Endothelial cell of umbilical vein (primary cell): ENCODE results near the gene VPS45. TPM values are rescaled to one million over a fixed set of nuclear protein-coding genes. Genes with fewer than 3 reads are reported as not detected.

Source experiments
- BruUV-seq: library from RNA; stranded (reverse); fragments of 400-500 nt; replicated peaks from 2 replicates; lab custom pipeline; 2021; lab: Mats Ljungman, UMichigan
- CTCF ChIA-PET: fragments of 300-600, 350-600 bp; sonication (Branson Sonifier 250); formaldehyde crosslinking; loops from one replicate; lab custom pipeline; 2021; ENCODE audit warnings: antibody characterized with exemption, inconsistent platforms; lab: Charles Lee
- POLR2A ChIA-PET: fragments of 300-600, 350-600 bp; sonication (Branson Sonifier 250); formaldehyde crosslinking; loops from one replicate; lab custom pipeline; 2021; ENCODE audit warnings: antibody characterized with exemption, inconsistent platforms; lab: Charles Lee
- DNase-seq: peaks from one replicate; pipeline ENCODE4 v3.0.0-alpha.2; 2011; ENCODE audit warnings: low read depth, low spot score
- FAIRE-seq: peaks from 2 replicates; lab custom pipeline; 2011; peaks lifted over from hg19 to GRCh38; lab: Jason Lieb, UNC
- H2AFZ ChIP-seq: 2 replicates; pipeline ENCODE4 v1.6.0; 2012; ENCODE audit warnings: low read depth, low read length, control low read depth, inconsistent platforms
- H3K27ac ChIP-seq: 2 replicates; pipeline ENCODE4 v1.5.1; 2011; ENCODE audit warnings: low read depth, mild to moderate bottlenecking, control low read depth, low read length, moderate library complexity; ENCODE audit not compliant: insufficient read depth
- H3K27me3 ChIP-seq, 2 experiments: 2 replicates each; pipeline versions ENCODE4 v1.6.0 to v1.6.1; 2011; ENCODE audit warnings: low read length in 2 of 2, mixed read lengths in 1 of 2; ENCODE audit not compliant: control insufficient read depth in 2 of 2, insufficient read depth in 2 of 2
- H3K36me3 ChIP-seq, 2 experiments: 2 replicates in 1 of 2; 3 replicates in 1 of 2; pipeline ENCODE4 v1.5.1; 2011; ENCODE audit warnings: low read length in 2 of 2, mild to moderate bottlenecking in 1 of 2, moderate library complexity in 1 of 2; ENCODE audit not compliant: control insufficient read depth in 2 of 2, insufficient read depth in 2 of 2; ENCODE audit errors: extremely low read depth in 1 of 2
- H3K4me1 ChIP-seq: 3 replicates; pipeline ENCODE4 v1.5.1; 2011; ENCODE audit warnings: mild to moderate bottlenecking, low read length; ENCODE audit not compliant: control insufficient read depth, insufficient read depth; ENCODE audit errors: extremely low read depth
- H3K4me2 ChIP-seq: 2 replicates; pipeline ENCODE4 v1.6.1; 2011; ENCODE audit warnings: low read length, control low read depth, mixed read lengths; ENCODE audit not compliant: insufficient read depth
- H3K4me3 ChIP-seq, 3 experiments: fragments of 200-600 bp in 1 of 3; sonication (generic), shearing (Covaris generic) in 1 of 3; replicated peaks in 1 of 3; 2 replicates each; pipeline ENCODE4 v1.5.1; 2011 to 2016; ENCODE audit warnings: control low read depth in 3 of 3, low read length in 3 of 3, mild to moderate bottlenecking in 2 of 3, inconsistent platforms in 1 of 3, low read depth in 1 of 3, moderate library complexity in 1 of 3; ENCODE audit not compliant: insufficient read depth in 1 of 3
- H3K79me2 ChIP-seq: 2 replicates; pipeline ENCODE4 v1.6.0; 2012; ENCODE audit warnings: low read length, inconsistent platforms; ENCODE audit not compliant: control insufficient read depth, insufficient read depth
- H3K9ac ChIP-seq: replicated peaks from 2 replicates; pipeline ENCODE3; 2011; ENCODE audit warnings: low read length, control low read depth; ENCODE audit not compliant: insufficient read depth; ENCODE audit errors: extremely low read depth
- H3K9me1 ChIP-seq: replicated peaks from 3 replicates; pipeline ENCODE4 v1.6.0; 2011; ENCODE audit warnings: mild to moderate bottlenecking, low read length; ENCODE audit not compliant: control insufficient read depth, insufficient read depth; ENCODE audit errors: extremely low read depth
- H3K9me3 ChIP-seq: replicated peaks from 2 replicates; pipeline ENCODE4 v1.5.1; 2012; ENCODE audit warnings: low read length, inconsistent platforms; ENCODE audit not compliant: control insufficient read depth, insufficient read depth
- H4K20me1 ChIP-seq: replicated peaks from 2 replicates; pipeline ENCODE3; 2011; ENCODE audit warnings: mild to moderate bottlenecking, low read length; ENCODE audit not compliant: control insufficient read depth, insufficient read depth; ENCODE audit errors: extremely low read depth
- CTCF ChIP-seq, 2 donors: IDR thresholded peaks; 1 replicate in 1 of 2; 2 replicates in 1 of 2; pipeline ENCODE4 v1.5.1; 2011; ENCODE audit warnings: low read length in 2 of 2, mild to moderate bottlenecking in 2 of 2, moderate library complexity in 2 of 2, control low read depth in 1 of 2, inconsistent platforms in 1 of 2, low read depth in 1 of 2; ENCODE audit not compliant: insufficient read depth in 1 of 2; ENCODE audit errors: extremely low read depth in 1 of 2
- EZH2 ChIP-seq: IDR thresholded peaks from 2 replicates; pipeline ENCODE4 v1.6.1; 2012; ENCODE audit warnings: borderline replicate concordance, low read depth, mild to moderate bottlenecking, moderate library complexity, low read length, inconsistent platforms; ENCODE audit not compliant: severe bottlenecking
- GATA2 ChIP-seq: IDR thresholded peaks from 2 replicates; pipeline ENCODE4 v1.7.0; 2011; ENCODE audit warnings: low read depth, mild to moderate bottlenecking, moderate library complexity, mixed read lengths, low read length; ENCODE audit not compliant: insufficient read length, insufficient read depth
- MYC ChIP-seq: IDR thresholded peaks from one replicate; pipeline ENCODE4 v1.6.1; 2011; ENCODE audit warnings: mild to moderate bottlenecking, low read depth, low read length
- POLR2A ChIP-seq: IDR thresholded peaks from 2 replicates; pipeline ENCODE4 v1.6.1; 2012; ENCODE audit warnings: low read depth, mild to moderate bottlenecking, control low read depth, low read length
- POLR2AphosphoS5 ChIP-seq: IDR thresholded peaks from 2 replicates; pipeline ENCODE4 v1.6.1; 2012; ENCODE audit warnings: low read depth, mild to moderate bottlenecking, control low read depth, low read length, moderate library complexity; ENCODE audit not compliant: insufficient read depth
- dilution Hi-C: fragments of 300-500 bp; cut with MboI; formaldehyde crosslinking; loops from one replicate; pipeline ENCODE4 v1.15.0; 2019; ENCODE audit warnings: low sequenced_read_pairs; ENCODE audit not compliant: extremely low pct_ligation_motif_present
- intact Hi-C: fragments of 100-400 bp; cut with micrococcal nuclease; formaldehyde crosslinking; loops from one replicate; pipeline ENCODE4 v1.10.0; 2022
- polyA plus RNA-seq, 4 experiments: library from polyadenylated mRNA; depleted of rRNA in 3 of 4; stranded (reverse) in 3 of 4; unstranded in 1 of 4; fragments of >200 nt; gene quantifications; 2 replicates each; pipeline versions ENCODE4 v1.2.1 to v1.2.3, GENCODE V29; 2011 to 2012; ENCODE audit warnings: missing spikeins in 1 of 4
- total RNA-seq: library from RNA; stranded (reverse); gene quantifications from 2 replicates; pipeline ENCODE4 v1.2.3, GENCODE V29; 2021

Gene VPS45
- total and polyA plus RNA-seq, 2 donors (not counting 3 experiments of a cell fraction or from before 2014, with no cell fraction given): 24.8 to 43.7 TPM

- POLR2A ChIA-PET: no interaction called here
- H3K9me3 ChIP-seq: no peaks in the 10 kb centered on the region
- no peaks in the 10 kb centered on the region for H3K27me3 ChIP-seq
- intact Hi-C loops (no loop called here), dilution Hi-C loops (no loop called here)
- no peak overlapping the region for H2AFZ ChIP-seq
- no peaks in the 10 kb centered on the region for H3K79me2 ChIP-seq
- no TSS peak for BruUV-seq
- H3K9me1 ChIP-seq: no peaks in the 10 kb centered on the region
- TF ChIP-seq MYC (no peak), CTCF (IDR thresholded peaks at IDR 0.05; ENCODE audit: extremely low read depth in 1 of 2, insufficient read depth in 1 of 2, low read depth in 1 of 2, low read length in 2 of 2) (no peak), GATA2 (no peak), POLR2AphosphoS5 (no peak), EZH2 (no peak), POLR2A (no peak)
- DNase-seq: peak; percentile 12
- H3K36me3 ChIP-seq: peaks cover 1 to 7% of the 10 kb centered on the region in 2 experiments
- no peak overlapping the region for H3K4me2 ChIP-seq
- H3K4me1 ChIP-seq: no peaks in the 10 kb centered on the region
- H3K27ac ChIP-seq: no peak overlapping the region
- H3K9ac ChIP-seq: no peak overlapping the region
- no peaks in the 10 kb centered on the region for H4K20me1 ChIP-seq
- no peak overlapping the region for H3K4me3 ChIP-seq
- CTCF ChIA-PET: interaction anchor here (0.8 to 1.3 kb wide), 4 partner anchors 23 to 208 kb away, joined by 3 read pairs; no protein-coding TSS in a partner anchor
- FAIRE-seq: no peak
These were observed 24.7 kb downstream of the VPS45 start for GRCh38 chr1:150092180-150092791.
